IMR-90 (cell line): Measurements from ENCODE around the gene COX10. TPM values are rescaled to one million over a fixed set of nuclear protein-coding genes. Genes with fewer than 3 reads are reported as not detected.

ENCODE experiments used
- ATAC-seq: fragments of 200-7000 bp; cut with Tn5 transposase; 2 replicates; pipeline ENCODE4 v1.9.1; 2020; ENCODE audit warnings: low read depth, mild to moderate bottlenecking, moderate library complexity
- BruUV-seq: library from RNA; stranded (reverse); fragments of 400-500 nt; replicated peaks from 2 replicates; lab custom pipeline; 2021; lab: Mats Ljungman, UMichigan
- CTCF ChIA-PET: fragments of 300-600 bp; formaldehyde crosslinking; extraction: SDS; loops from one replicate; lab custom pipeline; 2021; ENCODE audit warnings: antibody characterized with exemption; lab: Yijun Ruan, JAX
- POLR2A ChIA-PET: fragments of 300-600 bp; sonication (Branson Sonifier 250); formaldehyde crosslinking; loops from one replicate; lab custom pipeline; 2022; ENCODE audit warnings: antibody characterized with exemption; ENCODE audit not compliant: unreplicated experiment; lab: Charles Lee
- DNase-seq: peaks from one replicate; pipeline ENCODE4 v3.0.0; 2013
- H2AFZ ChIP-seq: replicated peaks from 2 replicates; pipeline ENCODE3; 2013; ENCODE audit warnings: low read length, mild to moderate bottlenecking; ENCODE audit not compliant: poor library complexity
- H2AK5ac ChIP-seq: 2 replicates; pipeline ENCODE4 v1.6.1; 2013; ENCODE audit warnings: low read depth, low read length, inconsistent platforms
- H2AK9ac ChIP-seq: replicated peaks from 2 replicates; pipeline ENCODE3; 2013; ENCODE audit warnings: mild to moderate bottlenecking, low read depth, low read length, moderate library complexity; ENCODE audit not compliant: poor library complexity
- H2BK120ac ChIP-seq: 2 replicates; pipeline ENCODE4 v1.6.1; 2013; ENCODE audit warnings: low read depth, low read length, inconsistent platforms
- H2BK15ac ChIP-seq: 3 replicates; pipeline ENCODE4 v1.6.1; 2013; ENCODE audit warnings: low read depth, low read length, inconsistent platforms
- H2BK20ac ChIP-seq: 2 replicates; pipeline ENCODE4 v1.6.1; 2013; ENCODE audit warnings: low read depth, mild to moderate bottlenecking, inconsistent platforms, low read length, moderate library complexity
- H2BK5ac ChIP-seq: 2 replicates; pipeline ENCODE4 v1.6.1; 2013; ENCODE audit warnings: mild to moderate bottlenecking, low read depth, low read length, inconsistent platforms; ENCODE audit not compliant: poor library complexity, severe bottlenecking
- H3K14ac ChIP-seq: replicated peaks from 2 replicates; pipeline ENCODE4 v1.6.1; 2013; ENCODE audit warnings: low read depth, low read length, inconsistent platforms
- H3K18ac ChIP-seq: 2 replicates; pipeline ENCODE4 v1.6.1; 2013; ENCODE audit warnings: low read depth, low read length, control low read depth
- H3K23ac ChIP-seq: 2 replicates; pipeline ENCODE4 v1.6.1; 2013; ENCODE audit warnings: low read depth, low read length, inconsistent platforms
- H3K27ac ChIP-seq: 2 replicates; pipeline ENCODE4 v1.5.1; 2013; ENCODE audit warnings: mild to moderate bottlenecking, control low read depth, low read length; ENCODE audit not compliant: insufficient read depth
- H3K27me3 ChIP-seq: 2 replicates; pipeline ENCODE4 v1.6.1; 2013; ENCODE audit warnings: low read length; ENCODE audit not compliant: control insufficient read depth, insufficient read depth
- H3K36me3 ChIP-seq: 2 replicates; pipeline ENCODE4 v1.6.1; 2013; ENCODE audit warnings: low read length, mixed read lengths; ENCODE audit not compliant: control insufficient read depth, insufficient read depth
- H3K4ac ChIP-seq: 2 replicates; pipeline ENCODE4 v1.6.1; 2013; ENCODE audit warnings: low read depth, low read length, inconsistent platforms
- H3K4me1 ChIP-seq: 2 replicates; pipeline ENCODE4 v1.6.1; 2013; ENCODE audit warnings: low read length, mixed read lengths; ENCODE audit not compliant: control insufficient read depth, insufficient read depth
- H3K4me2 ChIP-seq: 2 replicates; pipeline ENCODE4 v1.6.1; 2013; ENCODE audit warnings: low read depth, mild to moderate bottlenecking, control low read depth, low read length, moderate library complexity
- H3K4me3 ChIP-seq: 2 replicates; pipeline ENCODE4 v1.5.1; 2013; ENCODE audit warnings: low read depth, mild to moderate bottlenecking, control low read depth, low read length, moderate library complexity; ENCODE audit not compliant: insufficient read depth
- H3K56ac ChIP-seq: 2 replicates; pipeline ENCODE4 v1.6.1; 2013; ENCODE audit warnings: low read length, inconsistent platforms; ENCODE audit not compliant: insufficient read depth; ENCODE audit errors: extremely low read depth
- H3K79me1 ChIP-seq, 2 experiments: 2 replicates each; pipeline ENCODE4 v1.6.1; 2013; ENCODE audit warnings: low read length in 2 of 2, inconsistent platforms in 1 of 2, low read depth in 1 of 2
- H3K9ac ChIP-seq: 2 replicates; pipeline ENCODE4 v1.6.1; 2013; ENCODE audit warnings: low read depth, low read length, control low read depth
- H3K9me1 ChIP-seq: 2 replicates; pipeline ENCODE4 v1.6.1; 2013; ENCODE audit warnings: low read length, inconsistent platforms; ENCODE audit not compliant: insufficient read depth
- H3K9me3 ChIP-seq: 2 replicates; pipeline ENCODE4 v1.6.1; 2013; ENCODE audit warnings: low read length; ENCODE audit not compliant: control insufficient read depth, insufficient read depth
- H4K20me1 ChIP-seq: 2 replicates; pipeline ENCODE4 v1.6.1; 2013; ENCODE audit warnings: low read length, inconsistent platforms; ENCODE audit not compliant: insufficient read depth
- H4K5ac ChIP-seq: 2 replicates; pipeline ENCODE4 v1.6.1; 2013; ENCODE audit warnings: mild to moderate bottlenecking, low read depth, low read length, control low read depth
- H4K8ac ChIP-seq, 2 experiments: 2 replicates each; pipeline ENCODE4 v1.6.1; 2013; ENCODE audit warnings: low read depth in 2 of 2, low read length in 2 of 2, control low read depth in 1 of 2, inconsistent platforms in 1 of 2
- H4K91ac ChIP-seq: 2 replicates; pipeline ENCODE4 v1.6.1; 2013; ENCODE audit warnings: low read depth, low read length, inconsistent platforms; ENCODE audit not compliant: insufficient read depth
- CEBPB ChIP-seq: IDR thresholded peaks from 2 replicates; pipeline ENCODE4 v1.6.1; 2012; ENCODE audit warnings: low read depth, low read length, improper control_type of control experiment
- MAFK ChIP-seq: IDR thresholded peaks from 2 replicates; pipeline ENCODE4 v1.6.1; 2012; ENCODE audit warnings: low read depth, low read length, improper control_type of control experiment
- RCOR1 ChIP-seq: IDR thresholded peaks from 2 replicates; pipeline ENCODE4 v1.6.1; 2012; ENCODE audit warnings: mild to moderate bottlenecking, low read length, improper control_type of control experiment; ENCODE audit not compliant: insufficient replicate concordance
- WGBS, 2 experiments: methylation state at CpG; one replicate each; pipeline versions ENCODE4 v1.1.5 to v1.1.7; 2013; ENCODE audit warnings: missing lambda C conversion rate in 2 of 2; ENCODE audit not compliant: insufficient read length in 1 of 2; ENCODE audit errors: extremely low coverage in 2 of 2; 5-methylcytosine and 5-hydroxymethylcytosine counted together
- dilution Hi-C: fragments of 300-500 bp; cut with HindIII; formaldehyde crosslinking; loops from one replicate; pipeline ENCODE4 v1.14.3; 2018; ENCODE audit warnings: low sequenced_read_pairs; ENCODE audit not compliant: unreplicated experiment
- in situ Hi-C: fragments of 300-500 bp; cut with MboI; formaldehyde crosslinking; loops from 3 replicates; pipeline ENCODE4 v1.14.3; 2019; ENCODE audit warnings: low sequenced_read_pairs, inconsistent platforms, mixed read lengths
- intact Hi-C: fragments of 100-400 bp; cut with micrococcal nuclease; formaldehyde crosslinking; loops from 2 replicates; pipeline ENCODE4 v1.10.0; 2022
- polyA plus RNA-seq, 3 experiments: library from polyadenylated mRNA; depleted of rRNA; stranded (reverse); fragments of >200 nt; gene quantifications; 2 replicates each; pipeline ENCODE4 v1.2.3, GENCODE V29; 2012; ENCODE audit warnings: low replicate concordance in 1 of 3
- total RNA-seq: library from RNA; depleted of rRNA; stranded (reverse); fragments of >200 nt; gene quantifications from 2 replicates; pipeline ENCODE4 v1.2.3, GENCODE V29; 2012

Gene COX10
- total and polyA plus RNA-seq, 2 of the 4 experiments (the other 2 are of a cell fraction) = 15.4 to 16.1 TPM

DNA sequence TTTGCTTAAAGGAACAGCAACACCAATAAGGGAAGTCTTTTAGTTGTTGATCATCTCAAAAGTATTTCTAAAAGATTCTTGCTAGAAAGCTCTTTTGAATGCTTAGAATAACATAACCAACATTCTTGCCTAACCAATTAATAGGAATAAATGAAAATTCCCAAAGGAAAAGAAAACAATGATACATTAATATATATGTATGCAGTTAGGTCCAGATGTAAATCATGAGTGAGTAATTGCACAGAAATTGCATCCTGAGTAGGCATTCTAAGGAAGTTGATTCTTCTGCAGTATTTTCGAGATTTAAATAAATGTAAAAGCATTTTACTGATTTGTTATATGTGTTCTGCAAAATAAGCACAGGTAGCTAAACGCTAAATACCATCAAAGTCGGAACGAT is 22.1 kb downstream of the COX10 start:
- Histone ChIP-seq H3K4me1 (peaks cover 3% of the 10 kb centered on the region), H3K18ac (no peak overlapping the region), H4K5ac (no peak overlapping the region), H2BK120ac (no peak overlapping the region), H2BK15ac (no peak overlapping the region), H2AK9ac (no peak overlapping the region), H2BK20ac (no peak overlapping the region), H3K23ac (no peak overlapping the region), H3K56ac (no peak overlapping the region), H2BK5ac (no peak overlapping the region), H2AFZ (no peak overlapping the region), H3K4ac (no peak overlapping the region; the same call in 1 of the 2 replicates), H3K4me2 (peak overlapping the region; percentile 49), H3K9me1 (peaks cover 6% of the 10 kb centered on the region), H3K79me1 (peaks cover 40 to 49% of the 10 kb centered on the region in 2 experiments), H3K9me3 (no peaks in the 10 kb centered on the region), H2AK5ac (no peak overlapping the region), H3K36me3 (no peaks in the 10 kb centered on the region), H4K91ac (no peak overlapping the region), H4K20me1 (no peaks in the 10 kb centered on the region), H3K27ac (no peak overlapping the region), H4K8ac (no peak overlapping the region), H3K4me3 (no peak overlapping the region), H3K27me3 (no peaks in the 10 kb centered on the region), H3K9ac (no peak overlapping the region), H3K14ac (no peak overlapping the region)
- 0 out of 2 replicates have a peak, but pooled peaks have one; percentile 20 for TF ChIP-seq CEBPB
- no peak for TF ChIP-seq RCOR1
- TF ChIP-seq MAFK = peak; percentile 59
- dilution Hi-C loops (no loop called here), in situ Hi-C loops (no loop called here), intact Hi-C loops (no loop called here)
- CTCF ChIA-PET = no interaction called here
- peak; percentile 53; the same call in 1 of the 2 replicates for ATAC-seq
- no CpG with 5 or more reads among the region's 4 CpGs for WGBS, 2 experiments
- POLR2A ChIA-PET = no interaction called here
- no TSS peak for BruUV-seq
- peak; percentile 67 for DNase-seq
